ENCODE measurements around the gene PPP1R9B.

DNA sequence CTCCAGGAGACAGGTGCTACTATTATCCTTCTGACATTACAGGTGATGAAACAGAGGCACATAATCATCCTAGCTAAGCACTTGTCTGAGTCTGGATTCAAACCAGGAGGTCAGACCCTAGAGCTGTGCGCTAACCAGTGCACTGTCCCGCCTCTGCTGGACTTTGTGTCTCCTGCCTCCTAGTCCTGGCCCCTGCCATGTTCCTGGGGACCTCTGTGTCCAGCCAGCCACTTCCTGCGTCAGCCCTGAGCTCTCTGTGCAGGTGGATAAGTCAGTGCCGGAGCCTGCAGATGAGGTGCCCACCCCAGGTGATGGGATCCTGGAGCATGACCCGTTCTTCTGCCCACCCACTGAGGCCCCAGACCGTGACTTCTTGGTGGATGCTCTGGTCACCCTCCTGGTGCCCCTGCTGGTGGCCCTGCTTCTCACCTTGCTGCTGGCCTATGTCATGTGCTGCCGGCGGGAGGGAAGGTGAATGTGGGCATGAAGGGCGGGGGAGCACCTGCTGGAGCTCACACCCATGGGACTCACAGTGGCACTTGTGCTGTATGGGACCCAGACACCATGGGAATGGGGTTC, 19.5 kb upstream of the PPP1R9B start:
- TF ChIP-seq CTCF (IDR thresholded peaks at IDR 0.05) (no peak), POLR2A (IDR thresholded peaks at IDR 0.05) (no peak)

Data from esophagus squamous epithelium (tissue), 4 donors.